Measurements from ENCODE around the gene C16orf74. TPM values are rescaled to one million over a fixed set of nuclear protein-coding genes. Genes with fewer than 3 reads are reported as not detected.

Gene C16orf74
- total RNA-seq, 1 experiment from 2014 or later, result 68.5 TPM

DNA sequence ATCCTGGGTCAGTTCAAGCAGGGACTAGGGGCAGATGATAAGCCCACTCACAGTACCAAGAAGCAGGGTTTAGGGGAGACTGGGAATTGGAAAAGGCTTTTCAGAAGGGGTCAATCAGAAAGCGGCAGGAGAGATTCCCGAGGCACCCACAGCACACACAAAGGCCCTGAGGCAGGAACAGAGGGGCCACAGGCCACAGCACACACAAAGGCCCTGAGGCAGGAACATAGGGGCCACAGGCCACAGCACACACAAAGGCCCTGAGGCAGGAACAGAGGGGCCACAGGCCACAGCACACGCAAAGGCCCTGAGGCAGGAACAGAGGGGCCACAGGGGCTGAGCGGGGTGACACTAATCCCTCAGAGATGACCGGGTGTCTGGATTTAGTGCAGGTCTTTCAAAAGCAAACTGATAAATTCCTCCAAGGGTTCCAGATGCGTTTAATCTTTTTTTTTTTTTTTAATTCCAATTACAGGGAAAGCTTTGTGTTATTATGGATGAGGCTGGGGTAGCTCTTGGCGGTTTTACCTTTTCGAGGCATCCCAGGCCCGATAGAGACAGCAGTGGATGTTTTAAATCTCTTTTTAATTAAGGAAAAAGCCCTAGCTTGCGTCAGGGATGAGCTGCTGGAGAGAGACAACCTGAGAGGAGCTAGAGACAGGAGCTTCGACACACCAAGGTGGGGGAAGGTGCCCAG, 31.1 kb downstream of the C16orf74 start:
- Mint-ChIP-seq H3K4me3 (ENCODE audit: unreplicated experiment) (no peak overlapping the region), H3K4me1 (ENCODE audit: insufficient read depth, unreplicated experiment) (peaks cover 7% of the 10 kb centered on the region), H3K9me3 (ENCODE audit: unreplicated experiment) (no peaks in the 10 kb centered on the region), H3K36me3 (ENCODE audit: insufficient read depth, unreplicated experiment) (peaks cover 5% of the 10 kb centered on the region), H3K27ac (ENCODE audit: low read depth, unreplicated experiment) (no peak overlapping the region), H3K27me3 (ENCODE audit: insufficient read depth, unreplicated experiment) (no peaks in the 10 kb centered on the region)
- DNase-seq (ENCODE audit: unreplicated experiment), result no peak
- ChIA-PET POLR2A (interaction anchor here (1.0 to 1.2 kb wide), 2 partner anchors 18 to 28 kb away, joined by 3 read pairs; no protein-coding TSS in a partner anchor), CTCF (interaction anchor here (0.6 to 2.0 kb wide), 13 partner anchors 11 to 874 kb away, joined by 3 to 8 read pairs (median 3); no protein-coding TSS in a partner anchor)
- intact Hi-C loops (cut with micrococcal nuclease), result loop anchor here (5.0 kb wide), 1 partner anchor 442 kb away; no protein-coding TSS in a partner anchor
- BruUV-seq (replicated peaks), result no TSS peak
- TF ChIP-seq CTCF (IDR thresholded peaks at IDR 0.05; ENCODE audit: unreplicated experiment), result no peak

GRCh38 chr16:85718682-85719081, 32.2 kb downstream of the C16orf74 start:
- H3K27me3 Mint-ChIP-seq (ENCODE audit: insufficient read depth, unreplicated experiment), result no peaks in the 10 kb centered on the region

GRCh38 chr16:85718153-85718477, 32.8 kb downstream of the C16orf74 start:
- no peaks in the 10 kb centered on the region for H3K27me3 Mint-ChIP-seq (ENCODE audit: insufficient read depth, unreplicated experiment)
- H3K9me3 Mint-ChIP-seq (ENCODE audit: unreplicated experiment), result no peaks in the 10 kb centered on the region
- intact Hi-C loops (cut with micrococcal nuclease), result loop anchor here (1.0 to 5.0 kb wide), 2 partner anchors 43 to 441 kb away; no protein-coding TSS in a partner anchor
- no peak overlapping the region for H3K27ac Mint-ChIP-seq (ENCODE audit: low read depth, unreplicated experiment)
- no TSS peak for BruUV-seq (replicated peaks)
- H3K4me3 Mint-ChIP-seq (ENCODE audit: unreplicated experiment), result no peak overlapping the region
- no peak for TF ChIP-seq CTCF (IDR thresholded peaks at IDR 0.05; ENCODE audit: unreplicated experiment)
- peaks cover 7% of the 10 kb centered on the region for H3K4me1 Mint-ChIP-seq (ENCODE audit: insufficient read depth, unreplicated experiment)
- DNase-seq (ENCODE audit: unreplicated experiment), result no peak
- peaks cover 12% of the 10 kb centered on the region for H3K36me3 Mint-ChIP-seq (ENCODE audit: insufficient read depth, unreplicated experiment)
- ChIA-PET CTCF (interaction anchor here (0.5 to 1.9 kb wide), 17 partner anchors 8 to 929 kb away, joined by 3 to 12 read pairs (median 4); no protein-coding TSS in a partner anchor), POLR2A (interaction anchor here (0.8 kb wide), 1 partner anchor 155 kb away, joined by 3 read pairs; no protein-coding TSS in a partner anchor)

More at GRCh38 chr16:85718682-85719081, 32.2 kb downstream of the C16orf74 start:
- Mint-ChIP-seq H3K27ac (ENCODE audit: low read depth, unreplicated experiment) (no peak overlapping the region), H3K4me3 (ENCODE audit: unreplicated experiment) (no peak overlapping the region), H3K9me3 (ENCODE audit: unreplicated experiment) (no peaks in the 10 kb centered on the region), H3K4me1 (ENCODE audit: insufficient read depth, unreplicated experiment) (peaks cover 7% of the 10 kb centered on the region), H3K36me3 (ENCODE audit: insufficient read depth, unreplicated experiment) (peaks cover 11% of the 10 kb centered on the region)
- BruUV-seq (replicated peaks), result no TSS peak
- TF ChIP-seq CTCF (IDR thresholded peaks at IDR 0.05; ENCODE audit: unreplicated experiment), result peak; percentile 41
- DNase-seq (ENCODE audit: unreplicated experiment), result peak; percentile 31
- intact Hi-C loops (cut with micrococcal nuclease), result loop anchor here (1.0 to 5.0 kb wide), 2 partner anchors 43 to 441 kb away; no protein-coding TSS in a partner anchor
- CTCF ChIA-PET, result interaction anchor here (0.5 to 2.0 kb wide), 13 partner anchors 12 to 443 kb away, joined by 3 to 10 read pairs (median 3); no protein-coding TSS in a partner anchor
- POLR2A ChIA-PET, result no interaction called here

DNA sequence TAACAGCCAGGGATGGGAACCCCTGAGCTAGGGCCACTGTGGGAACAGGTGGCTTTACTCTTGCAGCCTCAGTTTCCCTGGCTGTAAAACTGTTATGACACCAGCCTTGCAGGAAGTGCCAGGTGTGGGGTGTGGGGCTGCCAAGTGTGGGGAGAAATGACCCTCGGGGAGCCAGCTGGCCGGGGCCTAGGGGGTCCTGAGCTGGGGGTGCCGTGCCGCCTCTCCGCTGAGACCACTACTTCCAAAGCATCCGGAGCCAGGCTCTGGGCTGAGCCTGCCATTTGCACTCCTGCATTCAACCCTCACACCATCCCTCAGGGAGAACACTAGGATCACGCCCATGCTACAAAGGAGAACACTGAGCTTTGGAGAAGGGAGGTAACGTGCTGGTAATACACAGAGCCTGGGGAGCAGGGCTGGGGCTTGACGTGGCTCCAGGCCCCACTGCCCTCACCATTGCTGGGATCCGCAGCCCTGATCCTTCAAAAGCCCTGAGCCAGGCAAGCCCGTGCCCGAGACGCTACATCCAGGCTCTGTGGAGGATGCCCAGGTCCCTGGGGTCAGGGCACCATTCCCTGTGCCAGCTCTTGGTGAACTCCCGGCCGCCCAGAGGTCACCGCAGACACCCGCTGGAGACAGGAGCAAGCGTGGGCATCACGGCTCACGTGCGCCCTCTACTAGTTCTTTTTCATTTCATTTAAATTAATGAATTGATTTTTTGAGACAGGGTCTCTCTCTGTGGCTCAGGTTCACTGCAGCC, 33.3 kb downstream of the C16orf74 start:
- H3K27ac Mint-ChIP-seq (ENCODE audit: low read depth, unreplicated experiment), result no peak overlapping the region
- DNase-seq (ENCODE audit: unreplicated experiment), result peak; percentile 59
- H3K4me1 Mint-ChIP-seq (ENCODE audit: insufficient read depth, unreplicated experiment), result peaks cover 7% of the 10 kb centered on the region
- H3K9me3 Mint-ChIP-seq (ENCODE audit: unreplicated experiment), result no peaks in the 10 kb centered on the region
- POLR2A ChIA-PET, result interaction anchor here (0.8 kb wide), 1 partner anchor 155 kb away, joined by 3 read pairs; no protein-coding TSS in a partner anchor
- no peak overlapping the region for H3K4me3 Mint-ChIP-seq (ENCODE audit: unreplicated experiment)
- no peaks in the 10 kb centered on the region for H3K27me3 Mint-ChIP-seq (ENCODE audit: insufficient read depth, unreplicated experiment)
- no TSS peak for BruUV-seq (replicated peaks)
- CTCF ChIA-PET, result interaction anchor here (0.5 to 1.9 kb wide), 23 partner anchors 9 to 930 kb away, joined by 3 to 12 read pairs (median 4); no protein-coding TSS in a partner anchor
- peak; percentile 50 for TF ChIP-seq CTCF (IDR thresholded peaks at IDR 0.05; ENCODE audit: unreplicated experiment)
- peaks cover 7% of the 10 kb centered on the region for H3K36me3 Mint-ChIP-seq (ENCODE audit: insufficient read depth, unreplicated experiment)
- intact Hi-C loops (cut with micrococcal nuclease), result loop anchor here (1.0 to 5.0 kb wide), 2 partner anchors 42 to 440 kb away; no protein-coding TSS in a partner anchor
